WTC11 (cell line): ENCODE measurements around the gene FREY1. TPM values are rescaled to one million over a fixed set of nuclear protein-coding genes. Genes with fewer than 3 reads are reported as not detected.

Experiments
- ATAC-seq: fragments of 200-7000 bp; cut with Tn5 transposase; 2 replicates; pipeline ENCODE4 v1.10.0; 2021; ENCODE audit warnings: mild to moderate bottlenecking, moderate library complexity
- CTCF ChIA-PET: fragments of 300-600 bp; sonication (Branson Sonifier 250); formaldehyde crosslinking; loops from one replicate; lab custom pipeline; 2021; ENCODE audit warnings: antibody characterized with exemption; lab: Charles Lee
- POLR2A ChIA-PET: fragments of 350-600 bp; sonication (Branson Sonifier 250); formaldehyde crosslinking; loops from one replicate; lab custom pipeline; 2021; ENCODE audit warnings: antibody characterized with exemption; lab: Charles Lee
- DNase-seq: peaks from one replicate; pipeline ENCODE4 v3.0.0; 2021; ENCODE audit warnings: low spot score
- H3K27ac Mint-ChIP-seq: 2 replicates; pipeline ENCODE4 v1.8.0; 2021; ENCODE audit warnings: mixed read lengths
- H3K27me3 Mint-ChIP-seq: 2 replicates; pipeline ENCODE4 v1.8.0; 2021; ENCODE audit warnings: low read depth, mild to moderate bottlenecking, moderate library complexity, mixed read lengths
- H3K36me3 Mint-ChIP-seq: 2 replicates; pipeline ENCODE4 v1.8.0; 2021; ENCODE audit warnings: mixed read lengths
- H3K4me1 Mint-ChIP-seq: 2 replicates; pipeline ENCODE4 v1.8.0; 2022; ENCODE audit warnings: mixed read lengths
- H3K4me3 Mint-ChIP-seq: 2 replicates; pipeline ENCODE4 v1.8.0; 2021; ENCODE audit warnings: mild to moderate bottlenecking, moderate library complexity, mixed read lengths
- H3K9me3 Mint-ChIP-seq: 2 replicates; pipeline ENCODE4 v1.8.0; 2021; ENCODE audit warnings: mixed read lengths
- ETV6 ChIP-seq: sonication (generic); formaldehyde crosslinking; IDR thresholded peaks from 2 replicates; pipeline ENCODE4 v1.8.1; 2022; ENCODE audit warnings: mild to moderate bottlenecking, missing genetic modification reagents
- GABPB1 ChIP-seq: sonication (generic); formaldehyde crosslinking; IDR thresholded peaks from 2 replicates; pipeline ENCODE4 v1.8.1; 2023; ENCODE audit warnings: mild to moderate bottlenecking, missing genetic modification reagents
- GTF2I ChIP-seq: fragments of 250-450 bp; sonication (Bioruptor Pico); conservative IDR thresholded peaks from 2 replicates; pipeline ENCODE4 v1.4.0; 2021; ENCODE audit warnings: mild to moderate bottlenecking
- MYBL2 ChIP-seq: sonication (generic); formaldehyde crosslinking; IDR thresholded peaks from 2 replicates; pipeline ENCODE4 v1.8.1; 2023; ENCODE audit warnings: mild to moderate bottlenecking, moderate library complexity, missing genetic modification reagents
- NFATC4 ChIP-seq: fragments of 250-450 bp; sonication (Bioruptor Pico); IDR thresholded peaks from 2 replicates; pipeline ENCODE4 v1.9.0; 2021; ENCODE audit warnings: mild to moderate bottlenecking
- ZNF219 ChIP-seq: sonication (generic); formaldehyde crosslinking; IDR thresholded peaks from 2 replicates; pipeline ENCODE4 v1.8.0; 2023; ENCODE audit warnings: missing genetic modification reagents, mild to moderate bottlenecking, borderline replicate concordance
- ZNF423 ChIP-seq: fragments of 250-450 bp; sonication (Bioruptor Pico); IDR thresholded peaks from 2 replicates; pipeline ENCODE4 v2.1.2; 2022; ENCODE audit warnings: mild to moderate bottlenecking, moderate library complexity
- ZNF671 ChIP-seq: fragments of 250-450 bp; sonication (Bioruptor Pico); IDR thresholded peaks from 2 replicates; pipeline ENCODE4 v1.8.0; 2021; ENCODE audit warnings: mild to moderate bottlenecking
- total RNA-seq: library from RNA; stranded (reverse); gene quantifications from 3 replicates; pipeline ENCODE4 v1.2.3, GENCODE V29; 2021
- TF ChIP-seq, protein P1 (sequence below): fragments of 250-450 bp; sonication (Bioruptor Pico); conservative IDR thresholded peaks from 2 replicates; pipeline ENCODE4 v1.9.0; 2021; ENCODE audit warnings: mild to moderate bottlenecking
- TF ChIP-seq, protein P2 (sequence below): sonication (generic); formaldehyde crosslinking; IDR thresholded peaks from 2 replicates; pipeline ENCODE4 v1.8.1; 2022; ENCODE audit warnings: low read depth, missing genetic modification reagents, borderline replicate concordance
- TF ChIP-seq, protein P3 (sequence below): sonication (generic); formaldehyde crosslinking; conservative IDR thresholded peaks from 2 replicates; pipeline ENCODE4 v1.8.1; 2022; ENCODE audit warnings: mild to moderate bottlenecking, missing genetic modification reagents
- TF ChIP-seq, protein P4 (sequence below): sonication (generic); formaldehyde crosslinking; IDR thresholded peaks from 2 replicates; pipeline ENCODE4 v1.8.1; 2022; ENCODE audit warnings: missing genetic modification reagents, borderline replicate concordance
- TF ChIP-seq, protein P5 (sequence below): sonication (generic); formaldehyde crosslinking; IDR thresholded peaks from 2 replicates; pipeline ENCODE4 v1.8.0; 2022; ENCODE audit warnings: mild to moderate bottlenecking, missing genetic modification reagents
- TF ChIP-seq, protein P6 (sequence below): sonication (generic); formaldehyde crosslinking; IDR thresholded peaks from 2 replicates; pipeline ENCODE4 v1.8.1; 2022; ENCODE audit warnings: mild to moderate bottlenecking, moderate library complexity, missing genetic modification reagents
- TF ChIP-seq, protein P7 (sequence below): fragments of 250-450 bp; sonication (Bioruptor Pico); IDR thresholded peaks from 2 replicates; pipeline ENCODE4 v1.8.0; 2021; ENCODE audit warnings: mild to moderate bottlenecking
- TF ChIP-seq, protein P8 (sequence below): fragments of 200-600 bp; IDR thresholded peaks from 2 replicates; pipeline ENCODE4 v1.8.0; 2022; ENCODE audit warnings: antibody characterized with exemption

The FREY1 gene
- total RNA-seq, 1 experiment from 2014 or later: 2.1 TPM

DNA sequence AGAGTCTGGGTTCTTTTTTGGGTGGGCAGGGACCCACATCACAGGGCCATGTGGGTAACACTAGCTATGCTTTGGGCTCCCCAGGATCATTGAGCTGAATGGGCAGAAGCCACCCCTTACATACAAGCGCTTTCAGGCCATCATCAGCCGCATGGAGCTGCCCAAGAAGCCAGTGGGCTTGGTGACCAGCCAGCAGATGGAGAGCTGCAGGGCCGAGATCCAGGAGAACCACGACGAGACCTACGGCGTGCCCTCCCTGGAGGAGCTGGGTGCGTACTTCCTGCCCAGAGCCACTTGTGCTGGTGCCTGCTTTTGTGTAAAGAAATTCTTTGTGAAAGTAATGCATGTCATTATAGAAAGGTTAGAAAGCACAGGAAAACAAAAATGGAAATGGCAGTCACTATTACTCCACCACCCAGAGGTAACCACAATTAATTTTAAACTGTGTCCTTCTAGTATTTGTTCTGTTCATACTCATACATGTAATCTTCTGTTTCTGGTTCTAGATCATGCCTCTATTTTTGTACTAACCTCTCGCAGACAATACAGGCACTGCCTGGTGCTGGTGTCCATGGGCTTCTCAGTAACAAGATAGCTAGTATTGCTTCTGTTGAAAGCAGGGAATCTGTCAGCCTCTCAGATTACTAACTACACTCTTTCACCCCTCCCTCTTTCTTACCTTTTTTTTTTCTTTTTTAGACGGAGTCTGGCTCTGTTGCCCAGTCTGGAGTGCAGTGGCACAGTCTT is 46.1 kb downstream of the FREY1 start:
- ATAC-seq: no peak
- ChIA-PET CTCF (interaction anchor here (1.1 to 5.3 kb wide), 4 partner anchors 9 to 156 kb away, joined by 3 to 48 read pairs (median 4); no protein-coding TSS in a partner anchor), POLR2A (no interaction called here)
- Mint-ChIP-seq H3K27me3 (no peaks in the 10 kb centered on the region), H3K4me1 (peaks cover 19% of the 10 kb centered on the region), H3K9me3 (no peaks in the 10 kb centered on the region), H3K27ac (no peak overlapping the region), H3K36me3 (peaks cover 16% of the 10 kb centered on the region), H3K4me3 (no peak overlapping the region)
- DNase-seq: no peak
- TF ChIP-seq ZNF219 (no peak), ZNF671 (CRISPR knock-in tag) (no peak), NFATC4 (CRISPR knock-in tag) (no peak), GTF2I (CRISPR knock-in tag) (no peak)
- TF ChIP-seq, protein P1, sequence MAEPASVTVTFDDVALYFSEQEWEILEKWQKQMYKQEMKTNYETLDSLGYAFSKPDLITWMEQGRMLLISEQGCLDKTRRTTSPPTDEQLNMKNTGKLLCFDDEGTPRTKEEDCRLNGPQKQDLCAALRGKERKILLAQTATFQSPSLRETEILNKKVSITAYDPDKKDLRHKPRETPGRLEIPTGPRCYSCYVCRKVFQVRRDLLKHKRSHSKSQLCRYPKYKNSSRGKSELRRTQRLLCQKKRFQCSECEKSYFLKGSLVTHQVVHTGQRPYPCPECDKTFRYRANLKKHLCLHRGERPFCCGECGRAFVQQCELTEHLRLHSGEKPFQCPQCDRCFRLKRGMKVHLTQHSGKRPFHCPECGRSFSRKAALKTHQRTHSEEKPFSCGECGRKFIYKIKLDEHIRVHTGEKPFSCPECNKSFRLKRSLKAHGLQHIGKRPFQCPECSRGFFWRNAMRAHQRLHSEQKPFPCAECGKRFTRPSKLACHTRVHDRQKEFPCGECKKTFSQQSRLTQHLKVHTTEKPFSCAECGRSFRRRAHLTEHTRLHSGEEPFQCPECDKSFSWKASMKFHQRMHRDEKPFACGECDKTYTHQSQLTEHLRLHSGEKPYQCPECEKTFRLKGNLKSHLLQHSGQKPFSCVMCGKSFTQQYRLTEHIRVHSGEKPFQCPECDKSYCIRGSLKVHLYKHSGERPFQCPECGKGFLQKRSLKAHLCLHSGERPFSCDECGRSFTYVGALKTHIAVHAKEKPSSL (CRISPR knock-in tag): no peak
- TF ChIP-seq, protein P2, sequence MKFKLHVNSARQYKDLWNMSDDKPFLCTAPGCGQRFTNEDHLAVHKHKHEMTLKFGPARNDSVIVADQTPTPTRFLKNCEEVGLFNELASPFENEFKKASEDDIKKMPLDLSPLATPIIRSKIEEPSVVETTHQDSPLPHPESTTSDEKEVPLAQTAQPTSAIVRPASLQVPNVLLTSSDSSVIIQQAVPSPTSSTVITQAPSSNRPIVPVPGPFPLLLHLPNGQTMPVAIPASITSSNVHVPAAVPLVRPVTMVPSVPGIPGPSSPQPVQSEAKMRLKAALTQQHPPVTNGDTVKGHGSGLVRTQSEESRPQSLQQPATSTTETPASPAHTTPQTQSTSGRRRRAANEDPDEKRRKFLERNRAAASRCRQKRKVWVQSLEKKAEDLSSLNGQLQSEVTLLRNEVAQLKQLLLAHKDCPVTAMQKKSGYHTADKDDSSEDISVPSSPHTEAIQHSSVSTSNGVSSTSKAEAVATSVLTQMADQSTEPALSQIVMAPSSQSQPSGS (CRISPR knock-in tag): no peak
- TF ChIP-seq, protein P3, sequence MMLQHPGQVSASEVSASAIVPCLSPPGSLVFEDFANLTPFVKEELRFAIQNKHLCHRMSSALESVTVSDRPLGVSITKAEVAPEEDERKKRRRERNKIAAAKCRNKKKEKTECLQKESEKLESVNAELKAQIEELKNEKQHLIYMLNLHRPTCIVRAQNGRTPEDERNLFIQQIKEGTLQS (CRISPR knock-in tag): no peak
- TF ChIP-seq, protein P4, sequence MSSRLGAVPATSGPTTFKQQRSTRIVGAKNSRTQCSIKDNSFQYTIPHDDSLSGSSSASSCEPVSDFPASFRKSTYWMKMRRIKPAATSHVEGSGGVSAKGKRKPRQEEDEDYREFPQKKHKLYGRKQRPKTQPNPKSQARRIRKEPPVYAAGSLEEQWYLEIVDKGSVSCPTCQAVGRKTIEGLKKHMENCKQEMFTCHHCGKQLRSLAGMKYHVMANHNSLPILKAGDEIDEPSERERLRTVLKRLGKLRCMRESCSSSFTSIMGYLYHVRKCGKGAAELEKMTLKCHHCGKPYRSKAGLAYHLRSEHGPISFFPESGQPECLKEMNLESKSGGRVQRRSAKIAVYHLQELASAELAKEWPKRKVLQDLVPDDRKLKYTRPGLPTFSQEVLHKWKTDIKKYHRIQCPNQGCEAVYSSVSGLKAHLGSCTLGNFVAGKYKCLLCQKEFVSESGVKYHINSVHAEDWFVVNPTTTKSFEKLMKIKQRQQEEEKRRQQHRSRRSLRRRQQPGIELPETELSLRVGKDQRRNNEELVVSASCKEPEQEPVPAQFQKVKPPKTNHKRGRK: no peak
- TF ChIP-seq, protein P5, sequence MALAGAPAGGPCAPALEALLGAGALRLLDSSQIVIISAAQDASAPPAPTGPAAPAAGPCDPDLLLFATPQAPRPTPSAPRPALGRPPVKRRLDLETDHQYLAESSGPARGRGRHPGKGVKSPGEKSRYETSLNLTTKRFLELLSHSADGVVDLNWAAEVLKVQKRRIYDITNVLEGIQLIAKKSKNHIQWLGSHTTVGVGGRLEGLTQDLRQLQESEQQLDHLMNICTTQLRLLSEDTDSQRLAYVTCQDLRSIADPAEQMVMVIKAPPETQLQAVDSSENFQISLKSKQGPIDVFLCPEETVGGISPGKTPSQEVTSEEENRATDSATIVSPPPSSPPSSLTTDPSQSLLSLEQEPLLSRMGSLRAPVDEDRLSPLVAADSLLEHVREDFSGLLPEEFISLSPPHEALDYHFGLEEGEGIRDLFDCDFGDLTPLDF (CRISPR knock-in tag): no peak
- TF ChIP-seq, protein P6, sequence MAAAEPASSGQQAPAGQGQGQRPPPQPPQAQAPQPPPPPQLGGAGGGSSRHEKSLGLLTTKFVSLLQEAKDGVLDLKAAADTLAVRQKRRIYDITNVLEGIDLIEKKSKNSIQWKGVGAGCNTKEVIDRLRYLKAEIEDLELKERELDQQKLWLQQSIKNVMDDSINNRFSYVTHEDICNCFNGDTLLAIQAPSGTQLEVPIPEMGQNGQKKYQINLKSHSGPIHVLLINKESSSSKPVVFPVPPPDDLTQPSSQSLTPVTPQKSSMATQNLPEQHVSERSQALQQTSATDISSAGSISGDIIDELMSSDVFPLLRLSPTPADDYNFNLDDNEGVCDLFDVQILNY (CRISPR knock-in tag): no peak

DNA sequence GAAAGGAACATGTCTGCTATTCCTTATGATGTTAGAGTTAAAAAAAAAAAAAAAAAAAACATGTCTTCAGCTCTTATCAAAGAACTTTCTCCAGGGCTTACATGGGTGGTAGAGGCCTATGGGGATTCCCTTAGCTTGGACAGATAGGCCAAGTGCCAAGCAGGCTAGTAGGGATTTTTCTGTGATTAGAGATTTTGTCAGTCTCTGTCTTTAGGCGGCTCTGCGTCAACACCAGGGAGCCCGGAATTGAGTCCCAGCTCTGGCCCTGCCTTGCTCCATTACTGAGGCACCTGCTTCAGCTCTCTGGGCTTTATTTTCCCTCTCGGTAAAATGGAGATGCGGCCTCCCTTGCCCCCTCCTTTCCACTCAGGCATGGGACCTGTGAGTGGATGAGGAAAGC is 46.7 kb downstream of the FREY1 start:
- TF ChIP-seq GTF2I (CRISPR knock-in tag): no peak
- TF ChIP-seq, protein P7, sequence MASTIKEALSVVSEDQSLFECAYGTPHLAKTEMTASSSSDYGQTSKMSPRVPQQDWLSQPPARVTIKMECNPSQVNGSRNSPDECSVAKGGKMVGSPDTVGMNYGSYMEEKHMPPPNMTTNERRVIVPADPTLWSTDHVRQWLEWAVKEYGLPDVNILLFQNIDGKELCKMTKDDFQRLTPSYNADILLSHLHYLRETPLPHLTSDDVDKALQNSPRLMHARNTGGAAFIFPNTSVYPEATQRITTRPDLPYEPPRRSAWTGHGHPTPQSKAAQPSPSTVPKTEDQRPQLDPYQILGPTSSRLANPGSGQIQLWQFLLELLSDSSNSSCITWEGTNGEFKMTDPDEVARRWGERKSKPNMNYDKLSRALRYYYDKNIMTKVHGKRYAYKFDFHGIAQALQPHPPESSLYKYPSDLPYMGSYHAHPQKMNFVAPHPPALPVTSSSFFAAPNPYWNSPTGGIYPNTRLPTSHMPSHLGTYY (CRISPR knock-in tag): no peak
- TF ChIP-seq ZNF423 (CRISPR knock-in tag): no peak
- no peak for TF ChIP-seq GABPB1 (CRISPR knock-in tag)
- TF ChIP-seq, protein P5 (CRISPR knock-in tag): no peak
- TF ChIP-seq, protein P3 (CRISPR knock-in tag): no peak
- TF ChIP-seq, protein P8, sequence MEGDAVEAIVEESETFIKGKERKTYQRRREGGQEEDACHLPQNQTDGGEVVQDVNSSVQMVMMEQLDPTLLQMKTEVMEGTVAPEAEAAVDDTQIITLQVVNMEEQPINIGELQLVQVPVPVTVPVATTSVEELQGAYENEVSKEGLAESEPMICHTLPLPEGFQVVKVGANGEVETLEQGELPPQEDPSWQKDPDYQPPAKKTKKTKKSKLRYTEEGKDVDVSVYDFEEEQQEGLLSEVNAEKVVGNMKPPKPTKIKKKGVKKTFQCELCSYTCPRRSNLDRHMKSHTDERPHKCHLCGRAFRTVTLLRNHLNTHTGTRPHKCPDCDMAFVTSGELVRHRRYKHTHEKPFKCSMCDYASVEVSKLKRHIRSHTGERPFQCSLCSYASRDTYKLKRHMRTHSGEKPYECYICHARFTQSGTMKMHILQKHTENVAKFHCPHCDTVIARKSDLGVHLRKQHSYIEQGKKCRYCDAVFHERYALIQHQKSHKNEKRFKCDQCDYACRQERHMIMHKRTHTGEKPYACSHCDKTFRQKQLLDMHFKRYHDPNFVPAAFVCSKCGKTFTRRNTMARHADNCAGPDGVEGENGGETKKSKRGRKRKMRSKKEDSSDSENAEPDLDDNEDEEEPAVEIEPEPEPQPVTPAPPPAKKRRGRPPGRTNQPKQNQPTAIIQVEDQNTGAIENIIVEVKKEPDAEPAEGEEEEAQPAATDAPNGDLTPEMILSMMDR: no peak
- TF ChIP-seq MYBL2 (CRISPR knock-in tag): no peak
- TF ChIP-seq ETV6 (CRISPR knock-in tag): no peak
- no peaks in the 10 kb centered on the region for H3K27me3 Mint-ChIP-seq
- H3K27ac Mint-ChIP-seq: no peak overlapping the region
- peaks cover 23% of the 10 kb centered on the region for H3K4me1 Mint-ChIP-seq
- peaks cover 16% of the 10 kb centered on the region for H3K36me3 Mint-ChIP-seq
- ChIA-PET CTCF (interaction anchor here (1.3 to 5.3 kb wide), 4 partner anchors 12 to 157 kb away, joined by 3 to 48 read pairs (median 8); no protein-coding TSS in a partner anchor), POLR2A (no interaction called here)
- no peaks in the 10 kb centered on the region for H3K9me3 Mint-ChIP-seq
- H3K4me3 Mint-ChIP-seq: no peak overlapping the region
- DNase-seq (no peak), ATAC-seq (no peak)
